Subcutaneous adipose tissue (tissue), 4 donors: ENCODE measurements around the gene CRAT. TPM values are rescaled to one million over a fixed set of nuclear protein-coding genes. Genes with fewer than 3 reads are reported as not detected.

Experiments
- total RNA-seq, 4 donors: library from RNA; depleted of rRNA; stranded (reverse); fragments of >200 nt; gene quantifications; one replicate each; pipeline ENCODE4 v1.1.0, GENCODE V29; 2016
- TF ChIP-seq, protein P1 (sequence below): fragments of 450-650 bp; IDR thresholded peaks from one replicate; pipeline ENCODE4 v1.5.1; 2016; ENCODE audit warnings: low read depth, mild to moderate bottlenecking, control low read depth, antibody characterized with exemption, moderate library complexity

The CRAT gene
- total RNA-seq, 4 donors from 2014 or later: 41.3 to 141 (median 68.7) TPM

DNA sequence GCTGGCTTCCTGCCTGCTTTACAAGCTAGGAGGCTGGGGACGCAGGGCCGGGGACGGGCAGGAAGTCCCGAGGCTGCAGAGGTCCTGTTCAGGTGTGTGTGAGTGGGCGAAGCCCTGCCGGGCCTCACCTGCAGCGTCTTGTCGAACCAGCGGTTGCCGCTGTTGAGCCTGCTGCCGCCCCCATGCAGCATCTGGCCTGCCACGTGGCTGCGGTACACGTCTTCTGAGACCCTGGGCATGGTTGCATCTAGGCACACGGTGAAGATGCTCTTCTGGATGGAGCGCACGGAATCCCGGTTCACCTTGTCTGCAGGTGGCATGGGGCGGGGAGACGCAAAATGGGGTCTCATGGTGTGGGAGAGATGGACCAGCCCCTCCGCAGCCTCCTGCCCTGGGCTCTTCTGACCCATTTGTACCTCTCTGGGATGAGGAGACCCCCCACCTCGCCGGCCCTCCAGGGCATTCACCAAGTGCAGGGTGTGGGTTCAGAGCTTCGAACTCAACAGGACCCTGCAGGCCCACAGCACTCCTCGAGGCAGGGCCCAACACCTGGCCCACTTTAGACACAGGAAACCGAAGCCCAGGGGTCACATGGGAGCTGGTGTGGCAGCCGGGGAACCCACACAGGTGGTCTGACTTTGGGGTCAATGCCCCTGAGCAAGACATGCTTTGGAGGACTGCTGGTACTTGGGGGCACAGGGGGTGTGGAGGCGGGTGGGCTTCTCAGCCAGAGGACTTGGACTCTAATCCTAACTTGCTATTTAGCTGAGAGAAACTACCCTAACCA, 10.0 kb downstream of the CRAT start:
- TF ChIP-seq, protein P1, sequence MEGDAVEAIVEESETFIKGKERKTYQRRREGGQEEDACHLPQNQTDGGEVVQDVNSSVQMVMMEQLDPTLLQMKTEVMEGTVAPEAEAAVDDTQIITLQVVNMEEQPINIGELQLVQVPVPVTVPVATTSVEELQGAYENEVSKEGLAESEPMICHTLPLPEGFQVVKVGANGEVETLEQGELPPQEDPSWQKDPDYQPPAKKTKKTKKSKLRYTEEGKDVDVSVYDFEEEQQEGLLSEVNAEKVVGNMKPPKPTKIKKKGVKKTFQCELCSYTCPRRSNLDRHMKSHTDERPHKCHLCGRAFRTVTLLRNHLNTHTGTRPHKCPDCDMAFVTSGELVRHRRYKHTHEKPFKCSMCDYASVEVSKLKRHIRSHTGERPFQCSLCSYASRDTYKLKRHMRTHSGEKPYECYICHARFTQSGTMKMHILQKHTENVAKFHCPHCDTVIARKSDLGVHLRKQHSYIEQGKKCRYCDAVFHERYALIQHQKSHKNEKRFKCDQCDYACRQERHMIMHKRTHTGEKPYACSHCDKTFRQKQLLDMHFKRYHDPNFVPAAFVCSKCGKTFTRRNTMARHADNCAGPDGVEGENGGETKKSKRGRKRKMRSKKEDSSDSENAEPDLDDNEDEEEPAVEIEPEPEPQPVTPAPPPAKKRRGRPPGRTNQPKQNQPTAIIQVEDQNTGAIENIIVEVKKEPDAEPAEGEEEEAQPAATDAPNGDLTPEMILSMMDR: no peak

DNA sequence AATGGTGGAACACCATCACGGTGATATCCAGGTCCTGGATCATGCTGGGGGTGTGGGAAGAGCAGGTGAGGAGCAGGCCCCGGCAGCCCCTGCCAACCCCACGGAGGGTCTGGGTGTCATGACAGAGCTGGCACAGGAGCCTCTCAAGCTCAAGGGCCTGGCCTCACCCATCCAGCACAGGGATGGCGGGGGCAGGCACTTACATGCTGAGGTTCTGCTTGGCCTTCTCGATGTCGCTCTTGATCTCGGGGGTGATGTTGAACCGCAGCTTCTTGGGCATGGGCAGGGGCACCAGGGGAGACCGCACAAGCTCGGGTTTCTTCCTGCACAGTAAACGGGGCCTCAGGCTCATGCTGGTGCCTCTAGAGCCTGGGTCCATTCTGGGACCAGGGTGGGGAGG, 12.3 kb downstream of the CRAT start:
- TF ChIP-seq, protein P1: no peak

DNA sequence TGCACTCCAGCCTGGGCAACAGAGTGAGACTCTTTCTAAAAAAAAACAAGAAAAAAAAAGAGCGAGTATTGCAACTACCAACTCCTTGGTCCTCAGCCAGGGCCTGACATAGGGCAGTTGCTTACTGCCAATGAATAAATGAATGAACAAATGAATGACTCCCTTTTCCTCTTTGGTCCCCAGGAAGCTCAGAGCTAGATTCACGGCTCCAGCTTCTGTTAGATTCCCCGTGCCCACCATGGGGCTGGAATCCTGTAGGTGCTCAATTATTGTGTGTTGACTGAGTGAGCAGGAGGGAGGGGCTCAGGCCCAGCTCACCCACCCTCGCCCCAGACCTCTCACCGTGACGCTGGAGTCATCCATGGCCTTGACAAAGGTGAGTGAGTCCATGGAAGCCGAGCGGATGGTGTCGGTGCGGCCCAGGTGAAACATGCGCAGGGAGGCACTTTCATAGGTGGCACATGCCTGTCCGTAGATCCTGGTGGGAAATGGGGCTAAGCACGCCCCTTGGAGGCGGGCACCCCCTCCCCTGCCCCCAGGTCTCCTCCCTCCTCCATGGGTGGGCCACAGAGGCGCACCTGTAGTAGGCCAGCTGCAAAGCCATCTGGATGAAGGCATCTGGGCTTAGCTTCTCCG, 12.8 kb downstream of the CRAT start:
- TF ChIP-seq, protein P1: no peak

DNA sequence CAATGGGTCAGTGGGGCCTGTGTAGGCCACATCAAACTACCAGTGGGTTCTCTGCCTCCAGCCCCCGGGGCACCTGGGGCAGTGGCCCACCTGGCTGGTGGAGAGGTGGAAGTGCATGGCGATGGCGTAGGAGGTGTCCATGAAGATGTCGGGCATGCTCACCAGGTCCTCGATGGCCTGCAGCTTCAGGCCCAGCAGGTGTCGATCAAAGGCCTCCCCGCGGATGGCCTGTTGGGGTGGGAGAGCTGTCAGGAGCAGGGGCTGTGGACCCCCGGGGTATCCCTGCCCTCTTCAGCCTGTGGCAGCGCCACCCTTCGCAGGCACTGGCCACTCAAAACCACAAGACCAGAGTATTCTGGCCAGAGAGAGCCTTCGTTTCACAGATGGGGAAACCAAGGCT, 14.7 kb downstream of the CRAT start:
- TF ChIP-seq, protein P1: no peak

DNA sequence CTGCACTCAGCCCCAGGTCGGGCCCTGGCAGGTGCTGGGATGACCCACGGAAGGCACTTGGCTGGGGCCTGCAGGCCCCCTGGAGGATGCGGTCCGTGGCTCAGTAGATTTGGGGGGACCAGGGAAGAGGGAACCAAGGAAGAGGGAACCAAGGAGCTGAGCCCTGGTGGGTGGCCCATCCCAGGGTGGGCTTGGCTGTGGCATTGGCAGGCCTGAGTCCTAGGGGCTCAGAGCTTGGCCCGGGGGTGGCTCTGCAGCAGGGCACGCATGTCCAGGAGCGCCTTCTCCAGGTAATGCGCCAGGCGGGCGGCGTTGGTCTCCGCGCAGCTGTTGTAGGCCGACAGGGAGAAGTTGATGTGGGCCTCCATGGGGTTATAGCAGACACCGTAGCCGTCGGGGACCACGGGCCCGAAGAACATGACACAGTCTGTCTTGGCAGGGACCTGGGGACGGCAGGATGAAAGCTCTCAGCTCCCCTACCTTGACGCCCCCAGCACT, 15.4 kb downstream of the CRAT start:
- TF ChIP-seq, protein P1: no peak

DNA sequence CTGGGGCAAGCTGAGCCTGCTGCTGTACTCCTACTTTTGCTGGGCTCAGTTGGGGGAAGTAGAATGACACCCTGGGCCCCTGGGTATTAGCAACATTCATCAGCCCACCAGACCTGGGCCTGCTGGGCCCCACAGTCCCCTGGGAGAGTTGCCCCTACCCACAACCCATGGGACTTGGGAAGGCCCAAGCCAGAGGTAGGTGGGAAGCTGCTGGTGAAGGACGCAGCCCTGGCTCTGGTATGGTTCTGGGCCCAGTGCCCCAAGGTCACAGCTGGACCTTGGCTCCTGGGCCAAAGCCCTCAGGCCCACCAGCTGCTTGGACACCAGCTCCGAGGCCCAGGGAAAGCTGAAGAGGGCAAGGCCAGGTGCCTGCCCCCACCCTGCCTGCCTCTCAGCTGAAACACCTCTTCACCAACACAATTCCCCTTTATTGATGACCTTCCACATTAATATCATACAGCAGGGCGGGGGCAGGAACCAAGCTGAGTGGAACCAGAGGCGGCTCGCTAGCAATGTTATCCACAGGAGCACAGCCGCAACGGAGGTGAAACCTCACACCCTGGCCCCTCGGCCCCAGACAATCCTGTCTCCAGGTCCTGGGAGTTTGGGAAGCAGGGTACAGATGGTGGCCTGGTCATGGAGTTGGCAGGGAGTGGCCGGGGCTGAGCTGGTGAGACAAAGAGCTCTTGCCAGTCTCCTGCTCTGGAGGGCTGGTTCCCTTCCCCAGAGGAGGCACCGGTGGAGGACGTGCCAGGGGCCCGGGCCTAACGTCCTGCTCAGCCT, 16.0 kb downstream of the CRAT start:
- TF ChIP-seq, protein P1: no peak
